Measurements from ENCODE around the gene BCDIN3D. TPM values are rescaled to one million over a fixed set of nuclear protein-coding genes. Genes with fewer than 3 reads are reported as not detected.

Gene BCDIN3D
- total RNA-seq, 1 donor, result 3.5 TPM

DNA sequence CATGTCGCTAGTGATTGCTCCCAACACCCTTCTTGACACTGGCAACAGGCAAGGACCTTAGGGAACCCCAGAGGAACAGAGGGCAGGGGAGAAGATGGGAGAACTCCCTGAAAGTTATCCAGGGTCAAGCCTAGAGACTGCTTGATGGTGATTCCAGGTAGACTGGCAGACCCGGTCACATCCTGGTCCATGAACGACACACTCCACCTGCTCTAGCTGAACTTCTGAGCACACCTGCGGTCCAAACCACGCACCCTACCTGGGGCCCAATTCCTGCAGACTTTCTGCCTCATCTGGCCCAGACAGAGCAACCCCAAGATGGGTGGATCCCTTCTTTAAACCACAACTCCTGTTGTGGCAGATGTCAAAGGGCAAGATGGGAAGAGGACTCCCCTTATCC is 48.9 kb downstream of the BCDIN3D start:
- no peak overlapping the region for H3K4me3 ChIP-seq (ENCODE audit: low read depth, low read length)

DNA sequence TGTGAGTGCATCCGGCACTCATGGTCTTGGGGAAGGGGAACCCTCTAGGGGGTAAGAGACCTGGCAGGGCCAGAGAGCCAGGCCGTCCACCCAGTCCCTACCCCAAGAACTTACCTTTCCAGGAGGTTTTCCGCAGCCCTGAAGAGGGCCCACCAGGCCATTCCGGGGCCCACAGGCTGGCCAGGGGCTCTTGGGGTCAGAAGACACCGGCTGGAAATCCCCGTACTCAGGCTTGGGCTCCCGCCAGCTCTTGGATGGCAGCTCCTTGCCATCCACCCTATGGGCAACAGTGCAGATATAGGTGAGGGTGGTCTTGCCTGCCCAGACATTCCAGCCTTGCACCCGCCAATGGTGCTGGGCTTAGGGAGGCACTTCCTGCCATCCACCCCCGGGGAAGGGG is 49.3 kb downstream of the BCDIN3D start:
- DNase-seq (ENCODE audit: low read depth), result no peak
- H3K4me3 ChIP-seq (ENCODE audit: low read depth, low read length), result no peak overlapping the region
- TF ChIP-seq, protein P1, sequence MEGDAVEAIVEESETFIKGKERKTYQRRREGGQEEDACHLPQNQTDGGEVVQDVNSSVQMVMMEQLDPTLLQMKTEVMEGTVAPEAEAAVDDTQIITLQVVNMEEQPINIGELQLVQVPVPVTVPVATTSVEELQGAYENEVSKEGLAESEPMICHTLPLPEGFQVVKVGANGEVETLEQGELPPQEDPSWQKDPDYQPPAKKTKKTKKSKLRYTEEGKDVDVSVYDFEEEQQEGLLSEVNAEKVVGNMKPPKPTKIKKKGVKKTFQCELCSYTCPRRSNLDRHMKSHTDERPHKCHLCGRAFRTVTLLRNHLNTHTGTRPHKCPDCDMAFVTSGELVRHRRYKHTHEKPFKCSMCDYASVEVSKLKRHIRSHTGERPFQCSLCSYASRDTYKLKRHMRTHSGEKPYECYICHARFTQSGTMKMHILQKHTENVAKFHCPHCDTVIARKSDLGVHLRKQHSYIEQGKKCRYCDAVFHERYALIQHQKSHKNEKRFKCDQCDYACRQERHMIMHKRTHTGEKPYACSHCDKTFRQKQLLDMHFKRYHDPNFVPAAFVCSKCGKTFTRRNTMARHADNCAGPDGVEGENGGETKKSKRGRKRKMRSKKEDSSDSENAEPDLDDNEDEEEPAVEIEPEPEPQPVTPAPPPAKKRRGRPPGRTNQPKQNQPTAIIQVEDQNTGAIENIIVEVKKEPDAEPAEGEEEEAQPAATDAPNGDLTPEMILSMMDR (IDR thresholded peaks at IDR 0.05; ENCODE audit: insufficient read depth, low read depth, low read length), result no peak

More for the DNA sequence above, 48.9 kb downstream of the BCDIN3D start:
- TF ChIP-seq, protein P1 (IDR thresholded peaks at IDR 0.05; ENCODE audit: insufficient read depth, low read depth, low read length), result no peak
- DNase-seq (ENCODE audit: low read depth), result no peak

DNA sequence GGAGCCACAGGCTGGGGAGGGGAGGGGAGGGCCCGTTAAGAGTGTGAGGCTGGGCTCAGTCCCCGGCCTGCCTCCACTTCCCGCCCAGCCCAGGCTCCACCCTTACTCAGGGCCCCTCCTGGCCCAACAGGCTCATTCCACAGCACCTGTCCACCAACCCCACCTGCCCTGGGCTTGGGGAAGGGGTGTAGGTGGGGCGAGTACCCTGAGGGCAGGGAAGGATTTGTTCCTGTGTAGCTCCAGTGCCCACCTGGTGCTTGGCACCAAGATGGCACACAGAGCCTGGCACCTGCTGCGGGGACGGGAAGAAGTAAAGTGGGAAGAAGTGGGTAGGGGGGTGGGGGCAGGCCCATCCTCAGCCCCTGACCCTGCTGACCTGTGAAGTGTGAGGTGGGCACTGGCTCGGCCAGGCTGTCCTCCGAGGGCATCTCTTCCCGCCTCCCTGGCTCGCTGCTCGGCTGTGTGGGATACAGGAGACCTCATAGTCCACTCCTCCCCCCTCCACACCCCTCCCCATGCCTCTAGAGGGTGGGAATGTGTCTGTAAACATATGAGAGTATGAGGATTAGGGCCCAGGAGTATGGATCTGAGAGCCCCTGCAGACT is 49.8 kb downstream of the BCDIN3D start:
- H3K4me3 ChIP-seq (ENCODE audit: low read depth, low read length), result no peak overlapping the region
- DNase-seq (ENCODE audit: low read depth), result no peak
- TF ChIP-seq, protein P1 (IDR thresholded peaks at IDR 0.05; ENCODE audit: insufficient read depth, low read depth, low read length), result no peak

DNA sequence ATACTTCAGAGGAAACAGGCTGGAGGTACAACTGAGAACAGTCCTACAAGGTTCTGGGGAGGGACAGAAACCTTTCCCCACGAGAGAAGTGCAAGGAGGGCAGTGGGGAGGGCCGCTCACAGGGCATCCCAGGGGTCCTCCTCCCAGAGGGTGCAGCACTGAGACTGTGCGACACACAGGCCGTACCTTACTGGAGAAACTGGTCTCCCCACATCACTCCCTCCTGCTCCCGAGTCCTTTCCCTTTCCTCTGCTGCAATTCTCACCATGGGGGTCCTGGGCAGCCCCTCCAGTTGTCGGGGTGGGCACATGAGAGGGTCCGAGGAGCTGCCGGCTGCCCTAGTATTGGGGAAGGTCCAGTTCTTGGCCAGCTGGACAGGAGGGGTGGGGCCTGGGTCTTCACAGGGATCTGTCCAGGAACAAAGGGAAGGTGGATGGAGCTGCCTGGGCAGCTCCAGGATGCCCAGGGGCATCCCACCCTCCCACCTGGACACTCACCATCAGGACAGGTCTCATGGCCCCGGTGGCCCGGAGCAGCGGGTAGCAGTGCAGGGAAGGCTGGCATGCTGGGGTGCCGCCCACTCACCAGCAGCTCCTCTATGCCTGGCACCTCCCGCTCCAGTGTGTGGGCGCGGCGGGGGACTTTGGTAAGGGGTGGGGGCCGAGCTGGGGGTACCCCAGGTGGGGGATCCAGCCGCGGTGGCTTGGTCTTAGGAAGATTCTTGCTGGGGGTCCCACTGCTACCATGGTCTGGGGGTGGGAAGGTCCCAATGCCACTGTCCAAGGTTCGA is 50.5 kb downstream of the BCDIN3D start:
- no peak overlapping the region for H3K4me3 ChIP-seq (ENCODE audit: low read depth, low read length)
- TF ChIP-seq, protein P1 (IDR thresholded peaks at IDR 0.05; ENCODE audit: insufficient read depth, low read depth, low read length), result no peak
- no peak for DNase-seq (ENCODE audit: low read depth)

DNA sequence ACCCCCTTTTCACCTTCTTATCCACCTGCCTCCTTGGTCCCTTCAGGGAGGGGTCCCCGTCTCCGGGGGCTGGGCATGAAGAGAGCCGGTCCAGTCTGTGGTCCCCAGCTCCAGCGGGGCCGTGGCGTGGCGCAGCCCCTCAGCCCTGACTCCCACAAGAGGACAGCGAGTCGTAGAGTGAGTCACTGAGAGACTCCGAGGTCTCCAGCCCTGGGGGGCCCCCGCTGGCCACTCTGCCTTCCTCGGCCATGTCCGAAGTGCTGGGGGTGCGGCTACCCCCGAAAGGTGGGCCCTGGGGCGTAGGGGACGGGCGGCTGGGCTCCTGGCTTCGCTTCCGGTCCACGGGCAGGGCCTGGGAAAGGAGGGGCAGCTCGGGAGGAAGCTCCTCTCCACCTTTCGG is 51.2 kb downstream of the BCDIN3D start:
- no peak for DNase-seq (ENCODE audit: low read depth)
- TF ChIP-seq, protein P1 (IDR thresholded peaks at IDR 0.05; ENCODE audit: insufficient read depth, low read depth, low read length), result no peak
- no peak overlapping the region for H3K4me3 ChIP-seq (ENCODE audit: low read depth, low read length)

DNA sequence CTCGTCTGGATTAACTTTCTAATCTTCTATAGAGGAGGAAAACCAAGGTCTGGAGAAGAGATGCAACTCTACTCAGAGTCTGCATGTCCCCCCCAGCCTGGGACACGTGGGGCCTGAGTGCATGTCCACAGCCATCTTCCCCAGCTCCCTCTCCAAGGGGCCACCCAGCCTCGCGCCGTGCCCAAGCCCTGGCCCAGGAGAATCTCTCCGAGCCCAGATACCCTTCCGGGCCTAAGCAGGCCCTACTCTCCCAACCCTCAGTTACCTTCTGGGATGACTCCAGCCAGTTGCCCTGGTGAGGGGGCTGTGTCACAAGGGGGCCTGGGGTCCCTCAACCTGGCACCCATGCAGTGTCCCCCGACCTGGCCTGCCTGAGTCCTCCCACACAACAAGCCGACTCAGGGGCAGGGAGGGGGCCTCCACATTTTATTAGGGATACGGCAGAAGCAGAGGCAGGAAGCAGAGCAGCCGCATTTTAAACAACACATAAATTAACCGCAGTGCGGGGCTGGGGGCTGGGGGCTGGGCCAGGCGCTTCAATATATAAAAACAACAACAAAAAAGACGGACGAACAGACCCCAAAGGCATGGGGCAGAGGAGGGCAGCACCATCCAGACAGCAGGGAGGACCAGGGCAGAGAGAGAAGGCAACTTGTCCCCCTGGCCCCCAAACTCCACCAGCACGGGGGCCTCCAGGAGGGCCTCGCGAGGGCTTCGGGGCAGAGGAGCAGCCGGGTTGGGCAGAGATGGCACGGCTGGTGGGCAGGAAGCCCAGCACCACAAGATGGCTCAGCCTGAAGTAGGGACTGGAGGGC is 52.0 kb downstream of the BCDIN3D start:
- TF ChIP-seq, protein P1 (IDR thresholded peaks at IDR 0.05; ENCODE audit: insufficient read depth, low read depth, low read length), result no peak
- no peak overlapping the region for H3K4me3 ChIP-seq (ENCODE audit: low read depth, low read length)

More for the DNA sequence above, 52.0 kb downstream of the BCDIN3D start:
- DNase-seq (ENCODE audit: low read depth), result no peak
